OCI-LY1 (cell line): ENCODE results near the gene RRAGA.

ENCODE experiments used
- H2AFZ ChIP-seq: fragments of 200-600 bp; sonication (generic), shearing (Covaris generic); 2 replicates; pipeline ENCODE4 v1.6.0; 2014; ENCODE audit warnings: antibody characterized with exemption, mild to moderate bottlenecking, low read length
- H3F3A ChIP-seq: fragments of 200-600 bp; sonication (generic), shearing (Covaris generic); 2 replicates; pipeline ENCODE4 v1.6.0; 2014; ENCODE audit warnings: mild to moderate bottlenecking, antibody characterized with exemption, low read length, moderate library complexity; ENCODE audit not compliant: insufficient read depth
- H3K27ac ChIP-seq: fragments of 200-600 bp; sonication (generic); 2 replicates; pipeline ENCODE4 v1.5.1; 2014; ENCODE audit warnings: low read length, mixed run types, mild to moderate bottlenecking, low read depth; ENCODE audit not compliant: poor library complexity, severe bottlenecking
- H3K27me3 ChIP-seq: fragments of 200-600 bp; sonication (generic); 2 replicates; pipeline ENCODE4 v1.6.0; 2014; ENCODE audit warnings: antibody characterized with exemption, mild to moderate bottlenecking, low read length, moderate library complexity; ENCODE audit not compliant: insufficient read depth
- H3K36me3 ChIP-seq: fragments of 200-600 bp; sonication (generic); 2 replicates; pipeline ENCODE4 v1.6.1; 2014; ENCODE audit warnings: mild to moderate bottlenecking, antibody characterized with exemption, low read length, moderate library complexity, mixed read lengths; ENCODE audit not compliant: insufficient read depth
- H3K4me1 ChIP-seq: fragments of 200-600 bp; sonication (generic); 2 replicates; pipeline ENCODE4 v1.5.1; 2014; ENCODE audit warnings: mild to moderate bottlenecking, low read length, moderate library complexity; ENCODE audit not compliant: insufficient read depth, severe bottlenecking
- H3K4me2 ChIP-seq: fragments of 200-600 bp; sonication (generic), shearing (Covaris generic); 2 replicates; pipeline ENCODE4 v1.6.1; 2014; ENCODE audit warnings: low read length
- H3K4me3 ChIP-seq: fragments of 200-600 bp; sonication (generic); 2 replicates; pipeline ENCODE4 v1.5.1; 2014; ENCODE audit warnings: low read length, low read depth, mild to moderate bottlenecking, mixed read lengths; ENCODE audit not compliant: poor library complexity, severe bottlenecking
- H3K79me2 ChIP-seq: fragments of 200-600 bp; shearing (Covaris generic); 2 replicates; pipeline ENCODE4 v1.6.1; 2016; ENCODE audit warnings: mixed run types, low read length, mixed read lengths; ENCODE audit not compliant: insufficient read depth
- H3K9ac ChIP-seq: fragments of 200-600 bp; sonication (generic), shearing (Covaris generic); 2 replicates; pipeline ENCODE4 v1.6.1; 2014; ENCODE audit warnings: mild to moderate bottlenecking, low read length, mixed read lengths
- H3K9me2 ChIP-seq: fragments of 200-600 bp; sonication (generic), shearing (Covaris generic); 2 replicates; pipeline ENCODE4 v1.6.1; 2014; ENCODE audit warnings: low read depth, mild to moderate bottlenecking, low read length, mixed read lengths
- H3K9me3 ChIP-seq: fragments of 200-600 bp; shearing (Covaris generic); 2 replicates; pipeline ENCODE4 v1.6.1; 2014; ENCODE audit warnings: low read length, mixed read lengths
- H4K20me1 ChIP-seq: fragments of 200-600 bp; sonication (generic), shearing (Covaris generic); 2 replicates; pipeline ENCODE4 v1.6.0; 2016; ENCODE audit warnings: mild to moderate bottlenecking, low read length; ENCODE audit not compliant: insufficient read depth
- CTCF ChIP-seq: fragments of 200-600 bp; sonication (generic), shearing (Covaris generic); IDR thresholded peaks from 2 replicates; pipeline ENCODE4 v1.5.1; 2017; ENCODE audit warnings: mild to moderate bottlenecking, antibody characterized with exemption, low read length, moderate library complexity, mixed read lengths
- EZH2 ChIP-seq: fragments of 200-600 bp; sonication (generic), shearing (Covaris generic); IDR thresholded peaks from 2 replicates; pipeline ENCODE4 v1.8.0; 2017; ENCODE audit warnings: borderline replicate concordance, mixed run types, mild to moderate bottlenecking, antibody characterized with exemption, low read length, moderate library complexity, mixed read lengths

RRAGA gene

GRCh38 chr9:19033015-19033414 lies 16.2 kb upstream of the RRAGA start, which contains the start of gene SAXO1:
SAXO1 (minus strand) TSS chr9:19033209; CDS start chr9:19032908, 301 bp downstream.
- Histone ChIP-seq H4K20me1 (no peaks in the 10 kb centered on the region), H3K9me2 (no peaks in the 10 kb centered on the region), H3K27me3 (no peaks in the 10 kb centered on the region)

GRCh38 chr9:19036611-19037010 lies 12.6 kb upstream of the RRAGA start:
- Histone ChIP-seq H3K4me2 (no peak overlapping the region), H3K27ac (no peak overlapping the region), H3K27me3 (no peaks in the 10 kb centered on the region), H3K36me3 (no peaks in the 10 kb centered on the region), H4K20me1 (no peaks in the 10 kb centered on the region), H3K9me2 (no peaks in the 10 kb centered on the region), H3K4me3 (no peak overlapping the region), H2AFZ (no peak overlapping the region), H3K9ac (no peak overlapping the region), H3K9me3 (no peaks in the 10 kb centered on the region), H3F3A (no peaks in the 10 kb centered on the region), H3K79me2 (no peaks in the 10 kb centered on the region), H3K4me1 (no peaks in the 10 kb centered on the region)
- TF ChIP-seq EZH2, result no peak
- peak; percentile 27; the same call in 1 of the 2 replicates for TF ChIP-seq CTCF

More at GRCh38 chr9:19033015-19033414, 16.2 kb upstream of the RRAGA start, which contains the start of gene SAXO1:
- no peak within 1 kb of the TSS for H3K4me2 ChIP-seq
- no peaks in the 10 kb centered on the region for H3K79me2 ChIP-seq
- no peak within 1 kb of the TSS for H2AFZ ChIP-seq
- H3F3A ChIP-seq, result no peaks in the 10 kb centered on the region
- H3K9ac ChIP-seq, result no peak within 1 kb of the TSS
- no peaks in the 10 kb centered on the region for H3K4me1 ChIP-seq
- H3K36me3 ChIP-seq, result no peaks in the 10 kb centered on the region
- TF ChIP-seq EZH2 (no peak), CTCF (no peak)
- no peak within 1 kb of the TSS for H3K4me3 ChIP-seq
- no peak within 1 kb of the TSS for H3K27ac ChIP-seq
- H3K9me3 ChIP-seq, result no peaks in the 10 kb centered on the region

- Histone ChIP-seq H3K4me1 (peaks cover 17% of the 10 kb centered on the region), H3K9me2 (no peaks in the 10 kb centered on the region), H2AFZ (no peak overlapping the region), H3K27me3 (no peaks in the 10 kb centered on the region), H3K27ac (peak overlapping the region; percentile 82), H3K4me3 (peak overlapping the region; percentile 69), H4K20me1 (no peaks in the 10 kb centered on the region), H3K4me2 (peak overlapping the region; percentile 72), H3F3A (no peaks in the 10 kb centered on the region), H3K79me2 (peaks cover 6% of the 10 kb centered on the region; the same call in 1 of the 2 replicates), H3K9me3 (peaks cover 7% of the 10 kb centered on the region; the same call in 1 of the 2 replicates), H3K9ac (peak overlapping the region; percentile 72), H3K36me3 (peaks cover 21% of the 10 kb centered on the region)
- TF ChIP-seq CTCF (no peak), EZH2 (no peak)
Measured at GRCh38 chr9:19049917-19050636, 850 bp downstream of the RRAGA start.
